HCT116 (cell line): Measurements from ENCODE around the gene SIRPG.

Experiments
- CBX3 ChIP-seq: IDR thresholded peaks from 2 replicates; pipeline ENCODE4 v1.6.1; 2012; ENCODE audit warnings: low read depth
- CTCF ChIP-seq, 3 experiments: fragments of 200-600 bp in 1 of 3; sonication (generic) in 1 of 3; IDR thresholded peaks in 2 of 3; conservative IDR thresholded peaks in 1 of 3; 2 replicates each; pipeline ENCODE4 v1.5.1; 2012 to 2017; ENCODE audit warnings: low read depth in 2 of 3, low read length in 2 of 3, antibody characterized with exemption in 1 of 3, borderline replicate concordance in 1 of 3, control low read depth in 1 of 3, mild to moderate bottlenecking in 1 of 3, mixed read lengths in 1 of 3, mixed run types in 1 of 3, moderate library complexity in 1 of 3; ENCODE audit not compliant: insufficient read depth in 1 of 3
- EZH2 ChIP-seq: fragments of 200-600 bp; sonication (generic); IDR thresholded peaks from 2 replicates; pipeline ENCODE4 v1.6.1; 2017; ENCODE audit warnings: antibody characterized with exemption, mixed run types
- SIN3A ChIP-seq: IDR thresholded peaks from 2 replicates; pipeline ENCODE4 v1.6.1; 2012; ENCODE audit warnings: low read depth

GRCh38 chr20:1652960-1653359, 4.6 kb downstream of the SIRPG start:
- TF ChIP-seq CBX3, result no peak
- TF ChIP-seq EZH2, result no peak
- TF ChIP-seq CTCF (IDR thresholded peaks at IDR 0.05 in 2 of 3, conservative IDR thresholded peaks at IDR 0.05 in 1 of 3; ENCODE audit: borderline replicate concordance in 1 of 3, insufficient read depth in 1 of 3, low read depth in 2 of 3, low read length in 2 of 3), result no peak
- no peak for TF ChIP-seq SIN3A
